ENCODE measurements around the gene SLC35G2.
"Not testable (repeated sequence)": the region's sequence is repeated elsewhere in the genome, so short reads cannot be mapped to it uniquely, and the experiment has no call there.

The SLC35G2 gene

DNA sequence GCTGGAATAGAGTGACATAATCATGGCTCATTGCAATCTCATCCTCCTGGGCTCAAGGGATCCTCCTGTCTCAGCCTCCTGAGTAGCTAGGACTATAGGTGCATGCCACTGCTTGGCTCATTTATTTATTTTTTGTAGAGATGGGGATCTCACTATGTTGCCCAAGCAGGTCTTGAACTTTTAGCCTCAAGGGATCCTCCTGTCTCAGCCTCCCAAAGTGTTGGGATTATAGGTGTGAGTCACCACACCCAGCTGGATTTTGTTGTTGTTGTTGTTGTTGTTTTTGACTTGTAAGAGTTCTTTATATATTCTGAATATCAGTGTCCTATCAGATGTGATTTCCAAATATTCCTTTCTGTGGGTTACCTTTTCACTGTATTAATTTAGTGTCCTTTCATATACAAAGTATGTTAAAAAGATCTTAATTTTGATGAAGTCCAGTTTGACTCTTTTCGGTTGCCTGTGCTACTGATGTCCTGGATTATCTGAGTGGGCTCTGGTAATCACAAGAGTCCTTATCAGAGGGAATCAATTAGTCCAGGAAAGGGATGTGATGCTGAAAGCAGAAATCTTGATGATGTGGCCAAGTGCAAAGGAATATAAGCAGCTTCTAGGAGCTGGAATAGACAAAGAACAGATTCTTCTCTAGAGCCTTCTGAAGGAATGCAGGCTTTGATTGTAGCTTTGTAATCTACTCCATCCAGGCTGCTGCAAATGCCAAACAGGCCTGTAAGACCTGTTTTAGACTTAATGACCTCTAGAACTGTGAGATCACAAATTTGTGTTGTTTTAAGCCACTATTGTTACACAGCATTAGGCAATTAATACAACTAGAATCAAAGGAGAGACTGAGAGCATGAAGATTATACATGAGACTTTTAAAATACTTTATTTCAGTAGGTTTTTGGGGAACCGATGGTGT, 73.3 kb downstream of the SLC35G2 start:
- DNase-seq = no peak

DNA sequence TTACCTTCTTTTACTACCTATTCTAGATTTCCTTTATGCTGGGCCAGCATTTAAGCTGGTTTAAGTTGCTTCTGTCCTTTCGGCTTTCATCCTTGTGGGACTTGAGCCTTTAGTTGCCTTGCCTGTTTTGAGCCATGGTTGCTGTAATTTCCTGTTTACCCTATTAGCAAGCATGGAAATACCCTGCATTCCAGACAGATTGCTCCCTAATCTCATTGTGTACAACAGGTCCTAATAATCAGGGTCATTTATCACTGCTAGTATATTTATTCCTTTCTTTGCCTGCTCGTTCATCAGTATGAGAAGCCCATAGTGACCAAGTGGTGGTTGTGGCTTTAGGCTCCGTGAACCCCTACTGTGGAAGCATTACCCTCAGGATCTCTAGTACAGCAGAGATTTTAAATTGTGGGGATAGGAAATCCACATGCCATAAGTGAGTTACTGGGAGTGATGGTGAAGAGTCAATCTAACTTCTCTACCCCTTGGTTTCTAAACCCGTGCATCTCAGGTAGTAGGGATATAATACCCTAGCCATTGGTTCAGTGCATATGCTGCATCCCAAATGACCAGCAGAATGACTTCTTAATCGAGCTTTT, 75.0 kb downstream of the SLC35G2 start:
- no peak for DNase-seq

DNA sequence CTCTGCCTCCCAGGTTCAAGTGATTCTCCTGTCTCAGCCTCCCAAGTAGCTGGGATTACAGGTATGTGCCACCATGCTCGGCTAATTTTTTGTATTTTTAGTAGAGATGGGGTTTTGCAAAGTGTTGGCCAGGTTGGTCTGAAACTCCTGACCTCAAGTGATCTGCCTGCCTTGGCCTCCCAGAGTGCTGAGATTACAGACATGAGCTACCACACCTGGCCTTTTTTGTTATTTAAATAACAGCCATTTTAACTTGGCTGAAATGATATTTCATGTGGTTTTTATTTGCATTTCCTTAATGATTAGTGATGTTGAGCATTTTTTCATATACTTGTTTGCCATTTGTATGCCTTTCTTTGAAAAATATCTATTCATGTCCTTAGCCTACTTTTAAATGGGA, 78.2 kb downstream of the SLC35G2 start:
- DNase-seq = not testable (repeated sequence)

DNA sequence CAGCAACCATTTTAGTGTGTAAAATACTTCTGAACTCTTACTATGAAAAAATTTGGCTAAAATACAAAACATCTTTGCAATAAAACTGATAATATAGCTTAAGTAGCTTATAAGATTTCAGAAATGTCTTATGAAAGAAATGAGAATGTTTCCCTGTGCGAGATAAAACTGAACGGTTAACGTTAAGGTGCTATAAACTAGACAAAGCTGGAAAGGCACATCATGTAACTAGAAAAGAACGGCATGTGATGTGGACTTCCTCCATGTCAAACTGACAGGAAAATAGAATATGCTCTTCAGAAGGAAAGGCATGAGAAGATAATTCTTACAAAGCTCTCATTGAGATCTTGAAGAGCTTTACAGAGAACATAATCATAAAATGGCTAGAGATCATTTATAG, 79.6 kb downstream of the SLC35G2 start:
- DNase-seq = no peak

DNA sequence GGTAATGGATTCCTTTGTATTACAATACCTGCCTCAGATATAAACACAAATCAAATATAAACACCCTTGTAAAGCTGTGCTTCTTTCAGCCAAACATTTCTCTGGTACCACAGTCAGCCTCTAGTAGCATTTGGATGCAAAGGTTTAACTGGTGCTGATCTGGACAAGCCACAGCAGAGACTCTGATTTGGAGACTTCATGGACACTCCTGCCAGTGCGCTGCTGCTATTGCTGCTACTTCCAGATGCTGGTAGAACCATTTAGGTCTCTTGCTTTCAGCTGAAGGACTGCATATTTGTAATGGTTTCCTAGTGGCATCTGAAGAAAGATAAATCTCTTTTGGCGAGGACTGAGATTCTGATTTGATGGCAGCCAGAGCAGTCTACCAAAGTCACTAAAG, 80.0 kb downstream of the SLC35G2 start:
- DNase-seq = no peak

DNA sequence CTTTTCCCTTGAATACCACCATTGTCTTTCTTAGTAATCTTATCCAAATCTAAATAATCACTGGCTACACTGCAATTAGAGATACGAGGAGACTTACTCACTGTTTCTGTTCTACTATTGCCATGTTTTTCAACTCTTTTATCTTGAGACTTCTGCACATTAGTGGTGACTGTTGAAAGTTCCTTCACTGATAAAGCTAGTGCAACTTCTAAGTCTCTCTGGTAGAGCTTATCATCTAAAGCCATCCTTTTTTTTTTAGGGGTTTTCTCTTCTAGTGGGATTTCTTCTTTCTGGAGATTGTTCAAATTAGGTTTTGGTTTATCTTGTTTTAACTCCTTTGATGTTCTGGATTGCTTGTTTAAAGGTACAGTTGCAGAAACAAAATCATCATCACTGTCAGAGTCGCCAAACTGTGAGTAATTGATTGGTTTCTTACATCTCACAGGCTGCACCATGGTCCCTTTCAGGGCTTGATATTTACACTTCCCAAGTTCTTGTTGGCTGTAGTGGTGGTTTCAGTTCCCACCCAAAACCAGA, 80.8 kb downstream of the SLC35G2 start:
- no peak for DNase-seq

DNA sequence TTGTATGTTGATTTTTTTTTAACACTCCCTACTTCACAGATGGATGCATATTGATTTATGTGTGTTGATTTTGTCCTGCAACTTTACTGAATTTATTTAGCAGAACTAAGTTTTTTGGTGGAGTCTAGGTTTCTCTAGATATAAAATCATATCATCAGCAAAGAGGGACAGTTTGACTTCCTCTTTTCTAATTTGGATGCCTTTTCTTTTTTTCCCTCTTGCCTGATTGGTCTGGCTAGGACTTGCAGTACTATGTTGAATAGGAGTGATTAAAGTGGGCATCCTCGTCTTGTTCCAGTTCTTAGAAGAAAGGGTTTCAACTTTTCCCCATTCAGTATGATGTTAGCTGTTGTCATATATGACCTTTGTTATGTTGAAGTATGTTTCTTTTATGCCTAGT, 81.8 kb downstream of the SLC35G2 start:
- not testable (repeated sequence) for DNase-seq

DNA sequence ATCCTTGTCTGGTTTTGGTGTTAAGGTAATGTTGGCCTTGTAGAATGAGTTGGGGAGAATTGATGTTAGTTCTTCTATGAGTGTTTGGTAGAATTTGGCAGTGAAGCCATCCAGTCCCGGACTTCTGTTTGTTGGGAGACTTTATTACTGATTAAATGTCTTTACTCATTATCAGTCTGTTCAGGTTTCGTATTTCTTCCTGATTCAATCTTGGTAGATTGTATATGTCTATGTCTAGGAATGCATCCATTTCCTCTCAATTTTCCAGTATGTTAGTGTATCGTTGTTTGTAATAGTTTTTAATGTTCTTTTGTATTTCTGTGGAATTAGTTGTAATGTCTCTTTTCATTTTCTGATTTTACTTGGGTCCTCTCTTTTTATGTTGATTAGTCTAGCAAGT, 82.5 kb downstream of the SLC35G2 start:
- DNase-seq = no peak

DNA sequence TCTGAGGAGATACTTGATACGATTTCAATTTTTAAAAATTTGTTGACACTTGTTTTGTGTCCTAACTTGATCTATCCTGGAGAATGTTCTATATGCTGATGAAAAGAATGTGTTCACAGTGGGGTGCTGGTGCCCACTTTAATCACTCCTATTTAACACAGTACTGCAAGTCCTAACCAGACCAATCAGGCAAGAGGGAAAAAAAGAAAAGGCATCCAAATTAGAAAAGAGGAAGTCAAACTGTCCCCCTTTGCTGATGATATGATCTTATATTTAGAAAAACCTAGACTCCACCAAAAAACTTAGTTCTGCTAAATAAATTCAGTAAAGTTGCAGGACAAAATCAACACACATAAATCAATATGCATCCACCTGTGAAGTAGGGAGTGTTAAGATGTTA, 83.6 kb downstream of the SLC35G2 start:
- DNase-seq = not testable (repeated sequence)

DNA sequence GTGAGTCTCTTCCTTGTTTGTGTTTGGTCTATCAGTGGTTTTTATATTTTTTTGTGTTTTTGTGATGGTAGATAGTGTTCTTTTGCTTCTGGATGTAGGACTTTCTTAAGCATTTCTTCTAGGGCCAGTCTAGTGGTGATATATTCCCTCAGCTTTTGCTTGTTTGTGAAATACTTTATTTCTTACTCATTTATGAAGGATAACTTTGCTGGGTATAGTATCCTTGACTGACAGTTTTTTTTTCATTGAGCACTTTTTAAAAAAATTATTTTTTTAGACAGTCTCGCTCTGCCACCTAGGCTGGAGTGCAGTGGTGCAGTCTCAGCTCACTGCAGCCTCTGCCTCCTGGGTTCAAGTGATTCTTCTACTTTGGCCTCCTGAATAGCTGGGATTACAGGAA, 85.0 kb downstream of the SLC35G2 start:
- no peak for DNase-seq

DNA sequence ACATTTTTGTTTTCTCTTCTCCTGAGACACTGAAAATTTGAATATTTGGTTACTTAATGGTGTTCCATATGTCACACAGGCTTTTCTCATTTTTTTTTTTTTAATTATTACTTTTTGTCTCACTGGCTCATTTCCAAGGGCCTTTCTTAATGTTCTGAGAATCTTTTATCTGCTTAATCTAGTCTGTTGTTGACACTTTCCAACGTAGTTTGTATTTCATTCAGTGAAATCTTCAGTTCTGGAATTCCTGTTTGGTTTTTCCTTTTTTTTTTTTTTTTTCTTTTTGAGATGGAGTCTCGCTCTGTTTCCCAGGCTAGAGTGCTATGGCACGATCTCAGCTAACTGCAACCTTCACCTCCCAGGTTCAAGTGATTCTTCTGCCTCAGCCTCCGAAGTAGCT, 85.8 kb downstream of the SLC35G2 start:
- DNase-seq = no peak

Data from cortex of kidney (tissue), 1 donor.